Neuronal stem cell (in vitro differentiated cells): ENCODE results near the gene ZNF77.
"Not testable (repeated sequence)": the region's sequence is repeated elsewhere in the genome, so short reads cannot be mapped to it uniquely, and the experiment has no call there.

Experiments
- DNase-seq: peaks from one replicate; pipeline ENCODE4 v3.0.0-alpha.2; 2013; ENCODE audit warnings: low spot score
- H2AFZ ChIP-seq: one replicate; pipeline ENCODE4 v1.6.1; 2013; ENCODE audit warnings: mild to moderate bottlenecking, low read length, inconsistent platforms
- H2AK5ac ChIP-seq: 2 replicates; pipeline ENCODE4 v1.6.1; 2013; ENCODE audit warnings: low read depth, mild to moderate bottlenecking, inconsistent platforms, low read length, moderate library complexity, mixed read lengths
- H2BK120ac ChIP-seq: 2 replicates; pipeline ENCODE4 v1.6.1; 2013; ENCODE audit warnings: low read depth, mild to moderate bottlenecking, inconsistent platforms, low read length, moderate library complexity, mixed read lengths
- H2BK12ac ChIP-seq: one replicate; pipeline ENCODE4 v1.6.1; 2013; ENCODE audit warnings: low read length, inconsistent platforms
- H2BK15ac ChIP-seq: 2 replicates; pipeline ENCODE4 v1.6.1; 2013; ENCODE audit warnings: mild to moderate bottlenecking, low read length, inconsistent platforms, mixed read lengths
- H2BK5ac ChIP-seq: one replicate; pipeline ENCODE4 v1.6.1; 2013; ENCODE audit warnings: inconsistent platforms, mild to moderate bottlenecking, low read length, moderate library complexity
- H3K14ac ChIP-seq: one replicate; pipeline ENCODE4 v1.6.1; 2013; ENCODE audit warnings: low read length, inconsistent platforms
- H3K18ac ChIP-seq: 2 replicates; pipeline ENCODE4 v1.6.1; 2013; ENCODE audit warnings: low read length, inconsistent platforms
- H3K23ac ChIP-seq: 2 replicates; pipeline ENCODE4 v1.6.1; 2013; ENCODE audit warnings: low read depth, mild to moderate bottlenecking, mixed read lengths, low read length, inconsistent platforms; ENCODE audit not compliant: poor library complexity
- H3K27ac ChIP-seq: replicated peaks from 3 replicates; pipeline ENCODE4 v1.5.1; 2013; ENCODE audit warnings: low read length, inconsistent platforms
- H3K27me3 ChIP-seq, 3 experiments: 2 replicates each; pipeline ENCODE4 v1.6.1; 2013; ENCODE audit warnings: low read length in 3 of 3, mild to moderate bottlenecking in 2 of 3, inconsistent platforms in 1 of 3, low read depth in 1 of 3, mixed read lengths in 1 of 3, moderate library complexity in 1 of 3; ENCODE audit not compliant: control insufficient read depth in 3 of 3, insufficient read depth in 3 of 3
- H3K36me3 ChIP-seq, 2 donors: replicated peaks in 1 of 2; 2 replicates each; pipeline ENCODE4 v1.6.1; 2013; ENCODE audit warnings: low read length in 2 of 2; ENCODE audit not compliant: control insufficient read depth in 2 of 2, insufficient read depth in 2 of 2
- H3K4ac ChIP-seq: 2 replicates; pipeline ENCODE4 v1.6.1; 2013; ENCODE audit warnings: inconsistent platforms, mild to moderate bottlenecking, low read length, moderate library complexity
- H3K4me1 ChIP-seq, 2 donors: 1 replicate in 1 of 2; 2 replicates in 1 of 2; pipeline ENCODE4 v1.6.1; 2013; ENCODE audit warnings: low read length in 2 of 2, low read depth in 1 of 2; ENCODE audit not compliant: control insufficient read depth in 2 of 2, insufficient read depth in 1 of 2
- H3K4me2 ChIP-seq: one replicate; pipeline ENCODE4 v1.6.1; 2013; ENCODE audit warnings: mild to moderate bottlenecking, low read length, inconsistent platforms; ENCODE audit not compliant: insufficient read depth, poor library complexity, severe bottlenecking
- H3K4me3 ChIP-seq, 2 donors: 2 replicates each; pipeline ENCODE4 v1.5.1; 2013; ENCODE audit warnings: low read length in 2 of 2, mild to moderate bottlenecking in 2 of 2, inconsistent platforms in 1 of 2, moderate library complexity in 1 of 2
- H3K79me1 ChIP-seq: one replicate; pipeline ENCODE4 v1.6.1; 2013; ENCODE audit warnings: low read depth, mild to moderate bottlenecking, inconsistent platforms, low read length, moderate library complexity
- H3K9ac ChIP-seq: one replicate; pipeline ENCODE4 v1.6.1; 2013; ENCODE audit warnings: mild to moderate bottlenecking, low read depth, low read length, inconsistent platforms; ENCODE audit not compliant: poor library complexity
- H3K9me3 ChIP-seq, 2 donors: replicated peaks in 1 of 2; 2 replicates each; pipeline versions ENCODE3 to v1.6.1; 2013; ENCODE audit warnings: low read length in 2 of 2, mild to moderate bottlenecking in 2 of 2, inconsistent platforms in 1 of 2, low read depth in 1 of 2, mixed read lengths in 1 of 2, moderate library complexity in 1 of 2; ENCODE audit not compliant: control insufficient read depth in 2 of 2, insufficient read depth in 1 of 2
- H4K8ac ChIP-seq: one replicate; pipeline ENCODE4 v1.6.1; 2013; ENCODE audit warnings: low read depth, mild to moderate bottlenecking, inconsistent platforms, low read length, moderate library complexity
- H4K91ac ChIP-seq: one replicate; pipeline ENCODE4 v1.6.1; 2013; ENCODE audit warnings: low read length, low read depth, mild to moderate bottlenecking, inconsistent platforms; ENCODE audit not compliant: poor library complexity
- WGBS, 2 donors: extraction: QIAGEN DNeasy Blood & Tissue Kit; methylation state at CpG; one replicate each; pipeline ENCODE4 v1.1.7; 2013; ENCODE audit warnings: missing lambda C conversion rate in 2 of 2, mixed read lengths in 1 of 2; ENCODE audit not compliant: insufficient read length in 2 of 2, insufficient replicate concordance in 1 of 2; ENCODE audit errors: extremely low coverage in 2 of 2; 5-methylcytosine and 5-hydroxymethylcytosine counted together

The ZNF77 gene

DNA sequence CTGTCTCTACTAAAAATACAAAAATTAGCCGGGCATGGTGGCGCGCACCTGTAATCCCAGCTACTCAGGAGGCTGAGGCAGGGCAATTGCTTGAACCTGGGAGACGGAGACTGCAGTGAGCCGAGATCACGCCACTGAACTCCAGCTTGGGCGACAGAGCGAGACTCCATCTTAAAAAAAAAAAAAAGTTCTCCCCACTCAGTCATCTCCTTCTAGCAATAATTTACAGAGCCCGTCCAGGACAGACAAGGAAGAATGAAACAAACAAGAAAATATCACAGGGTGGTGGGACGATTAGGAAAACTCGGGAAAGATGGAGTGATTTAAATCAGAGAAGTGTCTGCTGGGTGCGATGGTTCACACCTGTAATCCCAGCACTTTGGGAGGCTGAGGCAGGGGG, 18.9 kb upstream of the ZNF77 start:
- H2BK120ac ChIP-seq, result not testable (repeated sequence)

GRCh38 chr19:2963122-2963521, 18.4 kb upstream of the ZNF77 start:
- H3K4ac ChIP-seq, result no peak overlapping the region
- no peak overlapping the region for H2AFZ ChIP-seq
- no peak for DNase-seq
- no peak overlapping the region for H3K4me3 ChIP-seq
- no peak overlapping the region for H2BK5ac ChIP-seq
- H3K14ac ChIP-seq, result no peak overlapping the region
- no peak overlapping the region for H2BK12ac ChIP-seq
- no peak overlapping the region for H3K9ac ChIP-seq
- H3K9me3 ChIP-seq, result no peaks in the 10 kb centered on the region
- H3K27me3 ChIP-seq, result no peaks in the 10 kb centered on the region
- H3K36me3 ChIP-seq, result no peaks in the 10 kb centered on the region
- H3K4me1 ChIP-seq, result no peaks in the 10 kb centered on the region
- no peak overlapping the region for H2AK5ac ChIP-seq
- H3K4me2 ChIP-seq, result no peak overlapping the region
- no peak overlapping the region for H4K8ac ChIP-seq
- no peak overlapping the region for H3K27ac ChIP-seq
- H4K91ac ChIP-seq, result no peak overlapping the region
- no peak overlapping the region for H2BK15ac ChIP-seq
- no CpG with 5 or more reads among the region's 5 CpGs for WGBS, 2 donors
- H3K18ac ChIP-seq, result no peak overlapping the region
- no peak overlapping the region for H3K23ac ChIP-seq
- no peak overlapping the region for H2BK120ac ChIP-seq
- no peaks in the 10 kb centered on the region for H3K79me1 ChIP-seq

More for the DNA sequence above, 18.9 kb upstream of the ZNF77 start:
- H3K18ac ChIP-seq, H3K27me3 ChIP-seq, DNase-seq, H2AFZ ChIP-seq, H3K9ac ChIP-seq, H3K27ac ChIP-seq, H3K4me3 ChIP-seq, H3K14ac ChIP-seq, H3K23ac ChIP-seq, H3K9me3 ChIP-seq, H3K36me3 ChIP-seq, H3K4me1 ChIP-seq, H3K4ac ChIP-seq, H4K91ac ChIP-seq, H3K4me2 ChIP-seq, H2BK5ac ChIP-seq, H2AK5ac ChIP-seq, H2BK15ac ChIP-seq, H4K8ac ChIP-seq, H2BK12ac ChIP-seq, H3K79me1 ChIP-seq: not testable (repeated sequence)
- WGBS, 2 donors, result no CpG with 5 or more reads among the region's 12 CpGs

DNA sequence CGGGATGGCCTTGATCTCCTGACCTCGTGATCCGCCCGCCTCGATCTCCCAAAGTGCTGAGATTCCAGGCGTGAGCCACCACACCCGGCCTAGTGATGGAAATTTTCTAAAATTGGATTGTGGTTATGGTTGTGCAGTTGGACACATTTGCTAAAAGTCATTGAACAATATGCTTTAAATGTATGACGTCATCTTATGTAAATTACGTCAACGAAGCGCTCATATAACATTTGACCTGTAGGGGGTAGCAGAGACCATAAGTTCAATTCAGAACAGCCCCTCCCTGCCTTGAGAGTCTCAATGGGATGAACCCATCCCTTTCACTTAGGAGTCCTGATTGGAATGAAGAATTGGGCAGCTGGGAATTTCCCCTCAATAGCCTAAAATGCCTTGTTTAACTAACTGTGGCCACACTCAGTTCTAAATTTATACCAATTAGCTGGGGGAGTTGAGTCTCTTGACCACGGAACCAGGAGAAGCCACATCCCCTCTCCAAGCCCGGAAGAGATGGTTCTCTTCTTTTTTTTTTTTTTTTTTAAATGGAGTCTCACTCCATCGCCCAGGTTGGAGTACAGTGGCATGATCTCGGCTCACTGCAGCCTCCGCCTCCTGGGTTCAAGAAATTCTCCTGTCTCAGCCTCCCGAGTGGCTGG, 17.4 kb upstream of the ZNF77 start:
- Histone ChIP-seq H2BK120ac (no peak overlapping the region), H2BK5ac (no peak overlapping the region), H2BK15ac (no peak overlapping the region), H4K8ac (no peak overlapping the region), H2BK12ac (no peak overlapping the region), H3K14ac (no peak overlapping the region), H3K4me1 (no peaks in the 10 kb centered on the region), H4K91ac (no peak overlapping the region), H3K79me1 (no peaks in the 10 kb centered on the region), H3K4me2 (no peak overlapping the region), H3K23ac (no peak overlapping the region), H2AK5ac (no peak overlapping the region), H3K4me3 (no peak overlapping the region), H3K36me3 (no peaks in the 10 kb centered on the region), H3K18ac (no peak overlapping the region), H3K4ac (no peak overlapping the region), H3K27ac (no peak overlapping the region), H2AFZ (no peak overlapping the region), H3K27me3 (no peaks in the 10 kb centered on the region), H3K9me3 (no peaks in the 10 kb centered on the region), H3K9ac (no peak overlapping the region)
- no CpG with 5 or more reads among the region's 17 CpGs for WGBS, 2 donors
- DNase-seq, result peak; percentile 90

DNA sequence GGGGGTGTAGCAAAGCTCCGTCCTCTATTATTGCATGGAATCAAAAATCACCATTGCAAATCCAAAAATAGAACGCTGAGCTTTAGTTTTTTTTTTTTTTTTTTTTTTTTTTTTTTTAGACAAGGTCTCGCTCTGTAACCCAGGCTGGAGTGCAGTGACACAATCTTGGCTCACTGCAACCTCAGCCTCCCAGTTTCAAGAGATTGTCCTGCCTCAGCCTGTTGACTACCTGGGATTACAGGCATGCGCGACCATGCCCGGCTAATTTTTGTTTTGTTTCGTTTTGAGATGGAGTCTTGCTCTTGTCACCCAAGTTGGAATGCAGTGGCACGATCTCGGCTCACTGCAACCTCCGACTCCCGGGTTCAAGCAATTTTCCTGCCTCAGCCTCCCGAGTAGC, 15.3 kb upstream of the ZNF77 start:
- Histone ChIP-seq H3K27me3 (no peaks in the 10 kb centered on the region), H3K9me3 (no peaks in the 10 kb centered on the region), H3K18ac (no peak overlapping the region), H3K27ac (no peak overlapping the region), H2AFZ (no peak overlapping the region), H2BK12ac (no peak overlapping the region), H2BK15ac (no peak overlapping the region), H2BK120ac (no peak overlapping the region), H3K4me3 (no peak overlapping the region), H4K8ac (no peak overlapping the region), H3K14ac (no peak overlapping the region), H2BK5ac (no peak overlapping the region), H4K91ac (no peak overlapping the region), H3K79me1 (no peaks in the 10 kb centered on the region), H3K4me2 (no peak overlapping the region), H3K9ac (no peak overlapping the region), H3K23ac (no peak overlapping the region), H3K4ac (no peak overlapping the region), H3K36me3 (no peaks in the 10 kb centered on the region), H3K4me1 (no peaks in the 10 kb centered on the region), H2AK5ac (no peak overlapping the region)
- WGBS, 2 donors, result no CpG with 5 or more reads among the region's 12 CpGs
- DNase-seq, result no peak
